HUES48 (cell line): ENCODE results near the gene SMYD3.

Experiments
- H3K27ac ChIP-seq: one replicate; pipeline ENCODE4 v1.7.0; 2013; ENCODE audit warnings: low read depth, low read length, inconsistent platforms
- H3K27me3 ChIP-seq: 2 replicates; pipeline ENCODE4 v1.6.1; 2013; ENCODE audit warnings: mild to moderate bottlenecking, low read length; ENCODE audit not compliant: control insufficient read depth, insufficient read depth
- H3K36me3 ChIP-seq: 2 replicates; pipeline ENCODE4 v1.6.1; 2013; ENCODE audit warnings: low read length; ENCODE audit not compliant: control insufficient read depth, insufficient read depth
- H3K4me1 ChIP-seq: 2 replicates; pipeline ENCODE4 v1.6.1; 2013; ENCODE audit warnings: mild to moderate bottlenecking, low read length; ENCODE audit not compliant: control insufficient read depth, insufficient read depth
- H3K4me3 ChIP-seq: 2 replicates; pipeline ENCODE4 v1.5.1; 2013; ENCODE audit warnings: mild to moderate bottlenecking, low read depth, low read length
- H3K9ac ChIP-seq: 2 replicates; pipeline ENCODE4 v1.6.1; 2013; ENCODE audit warnings: mild to moderate bottlenecking, low read depth, low read length, moderate library complexity
- H3K9me3 ChIP-seq: 2 replicates; pipeline ENCODE4 v1.6.1; 2013; ENCODE audit warnings: low read length; ENCODE audit not compliant: control insufficient read depth, insufficient read depth

Gene SMYD3

GRCh38 chr1:246532519-246532918, 25.4 kb upstream of the SMYD3 start:
- Histone ChIP-seq H3K9ac (no peak overlapping the region), H3K4me1 (no peaks in the 10 kb centered on the region; the same call in 1 of the 2 replicates), H3K27ac (no peak overlapping the region), H3K4me3 (no peak overlapping the region), H3K9me3 (peaks cover 22% of the 10 kb centered on the region), H3K36me3 (no peaks in the 10 kb centered on the region), H3K27me3 (no peaks in the 10 kb centered on the region)

GRCh38 chr1:246530482-246530881, 23.4 kb upstream of the SMYD3 start:
- H3K9me3 ChIP-seq, result peaks cover 22% of the 10 kb centered on the region
- no peaks in the 10 kb centered on the region for H3K27me3 ChIP-seq
- H3K27ac ChIP-seq, result no peak overlapping the region
- no peaks in the 10 kb centered on the region for H3K36me3 ChIP-seq
- no peak overlapping the region for H3K9ac ChIP-seq
- no peak overlapping the region for H3K4me3 ChIP-seq
- H3K4me1 ChIP-seq, result no peaks in the 10 kb centered on the region

GRCh38 chr1:246528933-246529731, 22.1 kb upstream of the SMYD3 start:
- Histone ChIP-seq H3K9ac (no peak overlapping the region), H3K36me3 (no peaks in the 10 kb centered on the region), H3K4me3 (no peak overlapping the region), H3K27me3 (no peaks in the 10 kb centered on the region), H3K27ac (no peak overlapping the region), H3K4me1 (no peaks in the 10 kb centered on the region), H3K9me3 (peaks cover 22% of the 10 kb centered on the region)

- no peak overlapping the region for H3K9ac ChIP-seq
- H3K36me3 ChIP-seq, result no peaks in the 10 kb centered on the region
- no peak overlapping the region for H3K4me3 ChIP-seq
- H3K27ac ChIP-seq, result no peak overlapping the region
- H3K27me3 ChIP-seq, result no peaks in the 10 kb centered on the region
- H3K4me1 ChIP-seq, result no peaks in the 10 kb centered on the region
- peaks cover 18% of the 10 kb centered on the region for H3K9me3 ChIP-seq
Measured at GRCh38 chr1:246527402-246528088, 20.5 kb upstream of the SMYD3 start.

GRCh38 chr1:246526915-246527314, 19.8 kb upstream of the SMYD3 start:
- H3K27ac ChIP-seq, result no peak overlapping the region

GRCh38 chr1:246526380-246526779, 19.3 kb upstream of the SMYD3 start:
- Histone ChIP-seq H3K27ac (no peak overlapping the region), H3K36me3 (no peaks in the 10 kb centered on the region), H3K9ac (no peak overlapping the region), H3K27me3 (no peaks in the 10 kb centered on the region), H3K4me1 (no peaks in the 10 kb centered on the region), H3K9me3 (peaks cover 16% of the 10 kb centered on the region), H3K4me3 (no peak overlapping the region)

More at GRCh38 chr1:246526915-246527314, 19.8 kb upstream of the SMYD3 start:
- Histone ChIP-seq H3K4me1 (no peaks in the 10 kb centered on the region), H3K27me3 (no peaks in the 10 kb centered on the region), H3K4me3 (no peak overlapping the region), H3K9ac (no peak overlapping the region), H3K9me3 (peaks cover 17% of the 10 kb centered on the region), H3K36me3 (no peaks in the 10 kb centered on the region)

GRCh38 chr1:246519514-246519913, 12.4 kb upstream of the SMYD3 start:
- H3K9me3 ChIP-seq, result peaks cover 25% of the 10 kb centered on the region
- H3K27ac ChIP-seq, result no peak overlapping the region
- no peak overlapping the region for H3K4me3 ChIP-seq

GRCh38 chr1:246518456-246519205, 11.6 kb upstream of the SMYD3 start:
- no peak overlapping the region for H3K9ac ChIP-seq
- H3K27me3 ChIP-seq, result no peaks in the 10 kb centered on the region
- H3K4me1 ChIP-seq, result no peaks in the 10 kb centered on the region
- no peak overlapping the region for H3K27ac ChIP-seq
- H3K36me3 ChIP-seq, result no peaks in the 10 kb centered on the region
- H3K9me3 ChIP-seq, result peaks cover 27% of the 10 kb centered on the region
- no peak overlapping the region for H3K4me3 ChIP-seq

More at GRCh38 chr1:246519514-246519913, 12.4 kb upstream of the SMYD3 start:
- no peaks in the 10 kb centered on the region for H3K36me3 ChIP-seq
- H3K9ac ChIP-seq, result no peak overlapping the region
- no peaks in the 10 kb centered on the region for H3K27me3 ChIP-seq
- H3K4me1 ChIP-seq, result no peaks in the 10 kb centered on the region

- Histone ChIP-seq H3K4me3 (no peak overlapping the region), H3K9ac (no peak overlapping the region), H3K27ac (no peak overlapping the region), H3K36me3 (no peaks in the 10 kb centered on the region), H3K27me3 (no peaks in the 10 kb centered on the region), H3K9me3 (peaks cover 28% of the 10 kb centered on the region), H3K4me1 (no peaks in the 10 kb centered on the region)
Measured at GRCh38 chr1:246517391-246517790, 10.3 kb upstream of the SMYD3 start.

- no peaks in the 10 kb centered on the region for H3K27me3 ChIP-seq
- H3K9ac ChIP-seq, result no peak overlapping the region
- no peaks in the 10 kb centered on the region for H3K4me1 ChIP-seq
- no peak overlapping the region for H3K27ac ChIP-seq
- H3K36me3 ChIP-seq, result no peaks in the 10 kb centered on the region
- H3K4me3 ChIP-seq, result no peak overlapping the region
- H3K9me3 ChIP-seq, result peaks cover 28% of the 10 kb centered on the region
Measured at GRCh38 chr1:246516126-246516525, 9.0 kb upstream of the SMYD3 start.
